ENCODE data around the gene PLD4.
"Not testable (repeated sequence)": the region's sequence is repeated elsewhere in the genome, so short reads cannot be mapped to it uniquely, and the experiment has no call there.

The PLD4 gene, protein sequence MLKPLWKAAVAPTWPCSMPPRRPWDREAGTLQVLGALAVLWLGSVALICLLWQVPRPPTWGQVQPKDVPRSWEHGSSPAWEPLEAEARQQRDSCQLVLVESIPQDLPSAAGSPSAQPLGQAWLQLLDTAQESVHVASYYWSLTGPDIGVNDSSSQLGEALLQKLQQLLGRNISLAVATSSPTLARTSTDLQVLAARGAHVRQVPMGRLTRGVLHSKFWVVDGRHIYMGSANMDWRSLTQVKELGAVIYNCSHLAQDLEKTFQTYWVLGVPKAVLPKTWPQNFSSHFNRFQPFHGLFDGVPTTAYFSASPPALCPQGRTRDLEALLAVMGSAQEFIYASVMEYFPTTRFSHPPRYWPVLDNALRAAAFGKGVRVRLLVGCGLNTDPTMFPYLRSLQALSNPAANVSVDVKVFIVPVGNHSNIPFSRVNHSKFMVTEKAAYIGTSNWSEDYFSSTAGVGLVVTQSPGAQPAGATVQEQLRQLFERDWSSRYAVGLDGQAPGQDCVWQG

DNA sequence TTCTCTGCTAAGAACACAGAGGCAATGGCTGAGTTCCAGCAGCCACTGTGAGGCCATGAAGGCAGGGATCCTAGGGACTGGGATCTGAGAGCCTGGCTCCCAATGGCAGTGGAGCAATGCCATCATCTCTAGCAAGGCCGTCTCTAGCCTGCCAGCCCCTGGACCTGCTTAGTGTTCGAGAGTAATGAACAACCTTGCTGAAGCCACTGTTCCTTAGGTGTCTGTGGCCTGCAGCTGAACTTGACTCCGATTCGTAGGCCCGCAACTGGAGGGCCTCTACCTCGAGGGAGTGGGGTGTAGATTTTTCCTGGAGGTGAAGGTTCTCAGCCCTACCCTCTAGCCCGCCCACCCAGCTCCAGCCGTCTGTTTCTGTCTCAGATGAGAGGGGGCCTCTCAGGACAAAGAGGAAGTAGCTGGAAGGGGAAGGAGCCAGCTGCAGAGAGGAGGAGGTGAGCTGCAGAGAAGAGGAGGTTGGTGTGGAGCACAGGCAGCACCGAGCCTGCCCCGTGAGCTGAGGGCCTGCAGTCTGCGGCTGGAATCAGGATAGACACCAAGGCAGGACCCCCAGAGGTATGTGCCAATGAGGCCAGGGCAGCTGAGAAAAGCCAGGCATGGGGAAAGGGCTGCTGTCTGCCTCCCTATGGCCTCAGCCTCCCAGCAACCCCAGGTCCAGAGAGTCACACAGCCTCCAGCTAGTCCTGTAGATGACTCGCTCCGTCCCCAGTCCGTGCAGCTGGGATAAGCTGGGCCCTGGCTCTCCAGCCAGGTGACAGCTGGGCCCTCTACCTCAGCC, at the start of gene PLD4:
PLD4 (plus strand) TSS at position 459 of the 793 bp plus-strand sequence. CDS start 2,262 bp downstream, outside the sequence.
- Histone ChIP-seq H3K27ac (peak within 1 kb of the TSS in 3 of 21 experiments; percentile 37 to 57 (median 39)), H3K4me3 (peak within 1 kb of the TSS in 1 of 7 experiments; percentile 8)

DNA sequence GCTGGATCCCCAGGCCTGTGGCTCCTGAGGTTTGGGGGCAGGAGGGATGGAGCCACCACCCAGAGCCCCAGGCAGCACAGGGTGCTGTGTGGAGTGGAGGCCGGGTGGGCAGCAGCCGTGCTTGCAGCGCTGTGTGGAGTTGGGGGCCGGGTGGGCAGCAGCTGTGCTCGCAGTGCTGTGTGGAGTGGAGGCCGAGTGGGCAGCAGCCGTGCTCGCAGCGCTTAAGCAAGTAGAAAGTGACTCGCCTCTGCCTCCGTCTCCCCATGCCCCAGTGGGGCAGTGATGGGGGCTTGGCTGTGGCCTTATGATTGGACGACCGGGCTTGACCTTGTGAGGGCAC, 49.3 kb upstream of the PLD4 start:
- no peak overlapping the region for H3K4me3 ChIP-seq
- peak overlapping the region in 5 of 21 experiments; percentile 25 to 65 (median 47) for H3K27ac ChIP-seq

DNA sequence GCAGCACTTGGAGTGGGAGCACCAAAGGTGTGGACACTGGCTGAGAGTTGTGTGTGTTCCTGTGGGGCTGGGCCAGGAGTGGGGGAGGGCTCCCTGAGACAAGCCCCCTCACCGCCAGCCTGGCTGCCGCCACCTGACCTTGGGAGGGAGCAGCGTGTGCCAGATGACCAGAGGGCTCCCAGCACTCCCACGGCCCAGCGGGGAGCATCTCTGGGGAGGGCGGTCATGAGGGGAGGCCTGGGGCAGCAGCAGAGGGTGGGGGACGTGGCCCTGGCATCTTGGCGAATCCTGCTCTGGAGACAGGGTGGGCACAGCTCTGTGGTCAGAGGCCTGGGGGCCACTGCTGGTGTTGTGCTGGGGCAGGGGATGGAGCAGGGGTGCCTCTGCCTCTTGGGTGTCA, 48.9 kb upstream of the PLD4 start:
- H3K27ac ChIP-seq: no peak overlapping the region

DNA sequence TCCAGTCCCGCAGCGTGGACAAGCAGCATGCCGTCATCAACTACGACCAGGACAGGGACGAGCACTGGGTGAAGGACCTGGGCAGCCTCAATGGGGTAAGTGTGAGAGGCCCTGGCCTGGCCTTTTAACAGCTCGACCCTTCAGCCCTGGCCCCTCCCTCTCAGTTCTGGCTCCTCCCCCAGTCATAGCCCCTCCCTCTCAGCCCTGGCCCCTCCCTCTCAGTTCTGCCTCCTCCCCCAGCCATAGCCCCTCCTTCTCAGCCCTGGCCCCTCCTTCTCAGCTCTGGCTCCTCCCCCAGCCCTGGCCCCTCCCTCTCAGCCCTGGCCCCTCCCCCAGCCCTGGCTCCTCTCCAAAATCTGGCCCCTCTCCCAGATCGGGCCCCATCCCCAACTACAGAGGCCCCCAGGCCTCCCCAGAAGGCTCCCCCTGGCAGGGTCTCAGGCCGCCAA, 48.4 kb upstream of the PLD4 start:
- Histone ChIP-seq H3K27ac (no peak overlapping the region), H3K4me3 (no peak overlapping the region)

More for the DNA sequence above, 48.9 kb upstream of the PLD4 start:
- H3K4me3 ChIP-seq: no peak overlapping the region

DNA sequence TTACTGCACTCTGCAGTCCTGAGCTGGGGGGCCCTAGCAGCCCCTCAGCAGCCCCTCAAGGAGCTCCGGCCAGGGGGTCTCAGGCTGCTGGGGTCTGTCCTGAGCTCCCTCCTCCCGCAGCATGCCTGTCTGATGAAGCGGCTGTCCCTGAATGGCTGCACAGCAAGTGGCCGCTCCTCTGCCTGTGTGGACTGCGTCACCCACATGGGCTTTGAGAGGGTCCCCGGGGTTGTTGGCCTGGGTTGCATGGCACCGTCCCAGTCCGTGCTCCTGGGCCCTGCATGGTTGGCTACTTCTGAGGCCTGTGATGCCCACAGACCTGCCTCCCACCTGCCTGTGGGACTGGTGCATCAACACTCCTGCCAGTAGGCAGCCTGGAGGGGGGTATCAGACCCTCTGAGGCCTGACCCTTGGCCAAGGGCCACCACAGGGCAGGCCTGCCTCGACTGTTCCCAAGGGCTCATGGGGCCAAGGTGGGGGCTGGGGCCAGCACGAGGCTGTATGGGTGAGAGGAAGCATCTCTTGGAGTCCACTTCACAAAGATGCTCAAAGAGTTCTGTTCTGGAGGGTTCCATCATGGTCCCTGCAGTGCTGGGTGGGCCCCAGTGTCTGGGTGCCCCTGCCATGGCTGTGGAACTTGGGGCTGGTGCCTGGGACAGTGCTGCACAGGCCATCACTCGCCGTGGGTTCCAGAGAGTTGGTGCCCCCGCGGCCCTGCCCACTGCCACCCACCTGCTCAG, 47.4 kb upstream of the PLD4 start:
- no peak overlapping the region for H3K27ac ChIP-seq

DNA sequence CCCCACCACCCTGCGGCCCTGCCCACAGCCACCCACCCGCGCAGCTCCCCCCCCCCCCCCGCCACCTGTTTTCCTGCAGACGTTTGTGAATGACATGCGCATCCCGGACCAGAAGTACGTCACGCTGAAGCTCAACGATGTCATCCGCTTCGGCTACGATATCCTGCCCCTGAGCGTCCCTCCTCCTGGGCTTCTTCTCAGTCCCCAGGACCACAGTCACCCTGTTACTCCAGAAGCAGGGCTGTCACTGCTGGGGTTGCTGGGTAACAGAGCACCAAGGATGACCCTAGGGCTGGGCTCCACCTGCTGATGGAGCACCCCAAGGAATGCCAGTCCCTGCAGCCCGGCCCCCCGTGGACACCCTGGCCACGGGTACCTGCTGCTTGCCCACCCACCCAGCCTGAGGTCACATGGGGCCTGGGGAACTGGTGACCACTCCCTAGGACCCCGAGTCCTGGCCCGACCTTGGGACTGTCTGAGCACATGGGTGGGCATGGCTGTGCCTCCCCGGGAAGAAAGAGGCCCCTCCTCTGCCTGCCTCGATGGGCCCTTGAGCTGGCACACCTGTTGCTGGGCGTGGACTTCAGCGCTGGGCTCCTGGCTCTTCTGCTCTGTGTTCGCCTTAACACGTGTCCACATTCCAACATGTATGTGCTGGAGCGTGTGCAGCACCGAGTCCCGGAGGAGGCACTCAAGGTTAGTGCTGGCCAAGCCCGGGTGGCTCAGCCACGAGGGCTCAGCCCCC, 46.7 kb upstream of the PLD4 start:
- H3K27ac ChIP-seq: no peak overlapping the region
- no peak overlapping the region for H3K4me3 ChIP-seq

More for the DNA sequence above, 47.4 kb upstream of the PLD4 start:
- H3K4me3 ChIP-seq: no peak overlapping the region

DNA sequence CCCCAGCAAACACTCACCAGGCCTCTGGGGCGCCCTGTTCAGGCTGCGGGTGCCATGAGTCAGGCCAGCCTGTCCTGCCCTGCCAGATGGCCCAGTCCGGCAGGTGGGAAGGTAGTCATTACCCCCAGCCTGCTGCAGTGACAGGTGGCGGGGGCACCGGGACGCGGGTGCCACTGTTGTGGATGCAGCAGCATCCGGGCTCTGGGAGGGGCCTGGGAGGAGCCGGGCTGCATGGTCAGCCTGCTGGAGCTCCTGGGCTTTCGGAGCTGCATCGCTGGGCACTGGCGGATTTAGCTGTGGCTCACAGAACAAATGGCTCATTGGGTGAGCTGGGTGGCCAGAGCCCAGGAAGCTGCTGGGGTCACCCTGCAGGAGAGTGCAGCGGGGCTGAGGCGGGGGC, 46.1 kb upstream of the PLD4 start:
- H3K4me3 ChIP-seq: no peak overlapping the region
- no peak overlapping the region for H3K27ac ChIP-seq

DNA sequence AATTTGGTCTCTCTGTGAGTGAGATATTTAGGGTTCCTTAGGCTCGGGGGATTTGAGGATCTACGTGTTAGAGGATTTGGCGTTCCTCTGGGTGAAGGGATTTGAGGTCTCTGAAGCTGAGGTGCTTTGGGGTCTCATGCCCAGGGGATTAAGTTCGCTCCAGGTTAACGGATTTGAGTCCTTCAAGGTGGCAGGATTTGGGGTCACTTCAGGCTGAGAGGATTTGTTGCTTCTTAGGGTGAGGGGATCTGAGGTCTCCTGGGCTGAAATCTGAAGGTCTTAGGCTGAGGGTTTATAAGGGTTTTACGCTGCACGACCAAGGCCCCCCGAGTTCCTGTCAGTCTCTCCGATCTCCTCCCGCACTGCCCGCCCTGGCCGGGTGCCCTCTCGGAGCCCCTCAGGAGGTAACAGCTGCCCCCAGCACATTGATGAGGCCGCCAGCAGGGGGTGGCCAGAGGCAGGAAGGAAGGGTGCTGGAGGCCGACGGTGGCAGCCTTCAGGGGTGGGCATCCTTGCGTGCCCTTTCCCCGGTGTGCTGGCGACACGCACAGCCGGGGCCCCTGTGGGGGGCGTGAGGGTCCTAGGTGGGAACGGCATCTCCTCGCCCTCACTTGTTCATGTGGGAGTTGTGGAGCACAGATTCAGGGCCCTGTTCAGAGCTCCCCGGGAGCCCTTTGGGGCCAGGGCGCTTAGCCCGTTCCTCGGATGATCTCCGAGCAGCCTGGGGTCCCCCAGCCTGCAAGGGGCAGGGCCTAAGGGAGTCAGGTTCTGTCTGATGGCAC, 45.3 kb upstream of the PLD4 start:
- Histone ChIP-seq H3K4me3 (no peak overlapping the region), H3K27ac (no peak overlapping the region)

DNA sequence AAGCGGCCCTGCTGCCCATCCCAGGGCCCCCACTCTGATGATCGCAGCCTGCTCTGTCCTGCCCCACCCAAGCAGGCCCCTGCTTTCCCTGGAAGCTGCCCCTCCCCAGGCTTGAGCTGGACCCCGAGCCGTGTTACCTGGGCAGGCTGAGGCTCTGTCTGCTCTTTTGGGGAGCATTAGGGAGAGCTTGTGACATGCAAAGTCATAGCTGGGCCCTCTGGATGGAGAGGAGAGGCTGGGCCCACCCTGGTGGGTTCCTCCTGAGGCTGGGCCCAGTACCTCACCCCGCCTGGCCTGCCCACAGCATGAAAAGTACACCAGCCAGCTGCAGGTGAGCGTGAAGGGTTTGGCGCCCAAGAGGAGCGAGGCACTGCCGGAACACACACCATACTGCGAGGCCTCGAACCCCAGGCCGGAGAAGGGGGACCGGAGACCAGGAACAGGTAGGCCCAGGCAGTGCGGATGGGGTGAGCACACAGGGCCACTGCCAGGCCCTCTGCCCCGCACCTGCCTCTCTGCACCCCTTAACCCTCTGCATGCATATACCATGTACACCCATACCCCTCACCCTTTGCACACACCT, 44.6 kb upstream of the PLD4 start:
- H3K27ac ChIP-seq: no peak overlapping the region

DNA sequence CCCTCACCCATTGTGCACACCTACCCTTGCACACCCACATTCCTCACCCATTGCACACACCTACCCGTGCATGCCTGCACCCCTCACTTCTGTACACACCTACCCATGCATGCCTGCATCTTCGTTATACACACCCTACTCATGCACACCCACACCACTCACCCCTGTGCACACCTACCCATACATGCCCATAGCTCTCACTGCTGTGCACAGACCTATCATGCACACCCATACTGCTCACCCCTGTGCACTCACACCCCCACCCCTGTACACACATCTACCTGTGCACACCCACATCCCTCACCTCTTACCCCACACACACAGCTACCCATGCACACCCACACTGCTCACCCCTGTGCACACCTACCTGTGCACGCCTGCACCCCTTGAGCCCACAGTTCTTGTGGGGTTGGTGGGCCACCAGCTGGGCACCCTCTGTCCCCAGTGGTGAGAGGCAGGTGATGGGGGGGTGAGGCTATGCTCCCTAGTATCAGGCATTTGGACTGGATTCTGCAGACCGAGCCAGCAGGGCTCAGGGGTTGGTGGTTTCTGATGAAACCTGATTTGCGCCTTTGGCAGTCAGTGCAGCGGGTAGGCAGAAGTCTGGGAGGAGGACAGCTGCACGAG, 44.0 kb upstream of the PLD4 start:
- Histone ChIP-seq H3K4me3 (no peak overlapping the region), H3K27ac (no peak overlapping the region)

More for the DNA sequence above, 44.6 kb upstream of the PLD4 start:
- no peak overlapping the region for H3K4me3 ChIP-seq

DNA sequence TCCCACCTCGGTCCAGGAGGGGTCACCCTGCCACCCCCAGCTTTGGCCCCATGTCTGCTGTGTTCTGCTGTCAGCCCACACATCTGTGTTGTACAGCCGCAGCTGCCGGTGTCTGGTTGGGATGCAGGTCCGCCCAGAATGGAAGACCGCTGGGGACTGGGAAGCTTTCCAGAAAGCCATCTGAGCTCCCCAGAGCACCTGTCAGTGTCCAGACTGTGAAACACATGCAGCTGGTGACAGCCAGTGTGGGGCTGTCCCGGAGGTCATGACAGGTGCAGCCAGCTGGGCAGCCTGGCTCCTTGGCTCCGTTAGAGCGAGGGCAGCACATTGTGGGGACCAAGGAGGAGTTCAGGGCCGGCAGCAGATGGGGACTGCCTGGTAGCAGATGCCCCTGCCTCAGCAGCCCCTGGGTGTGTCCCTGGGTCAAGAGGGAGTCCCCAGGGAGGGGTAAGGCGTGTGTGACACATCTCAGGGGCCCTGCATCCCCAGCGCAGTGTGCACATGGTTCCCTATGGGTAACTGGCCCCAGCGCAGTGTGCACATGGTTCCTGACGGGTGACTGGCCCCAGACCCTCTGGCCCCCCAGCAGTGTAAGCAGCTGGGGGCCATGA, 43.2 kb upstream of the PLD4 start:
- no peak overlapping the region for H3K4me3 ChIP-seq
- H3K27ac ChIP-seq: peak overlapping the region in 1 of 21 experiments; percentile 22

DNA sequence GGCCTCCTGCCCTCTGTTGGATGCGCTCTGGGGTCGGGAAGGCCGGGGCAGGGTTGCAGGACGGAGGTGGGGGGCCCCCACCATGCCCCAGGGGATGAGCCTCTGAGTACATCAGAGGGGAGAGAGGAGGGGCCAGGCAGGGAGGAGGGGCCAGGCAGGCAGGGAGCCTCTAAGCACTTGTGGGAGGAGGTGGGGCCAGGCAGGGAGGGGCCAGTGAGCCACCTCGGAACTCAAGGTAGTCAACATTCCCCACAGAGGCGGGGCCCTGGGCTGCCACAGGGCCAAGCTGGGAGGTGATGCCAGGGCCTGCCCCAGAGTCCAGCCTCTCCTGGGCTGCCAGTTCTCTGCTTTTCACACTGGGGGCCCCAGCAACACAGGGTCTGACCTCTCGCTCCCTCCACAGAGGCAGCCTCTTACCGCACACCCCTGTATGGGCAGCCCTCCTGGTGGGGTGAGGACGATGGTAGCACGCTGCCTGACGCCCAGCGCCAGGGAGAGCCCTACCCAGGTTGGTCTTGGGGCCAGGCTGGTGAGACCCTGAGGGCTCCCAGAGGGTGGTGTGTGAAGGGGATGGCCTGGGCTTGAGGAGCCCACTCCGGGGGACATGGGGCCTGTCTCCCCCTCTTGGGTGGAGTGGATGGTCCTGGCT, 42.2 kb upstream of the PLD4 start:
- H3K4me3 ChIP-seq: no peak overlapping the region
- H3K27ac ChIP-seq: peak overlapping the region in 4 of 21 experiments; percentile 10 to 51 (median 40)

DNA sequence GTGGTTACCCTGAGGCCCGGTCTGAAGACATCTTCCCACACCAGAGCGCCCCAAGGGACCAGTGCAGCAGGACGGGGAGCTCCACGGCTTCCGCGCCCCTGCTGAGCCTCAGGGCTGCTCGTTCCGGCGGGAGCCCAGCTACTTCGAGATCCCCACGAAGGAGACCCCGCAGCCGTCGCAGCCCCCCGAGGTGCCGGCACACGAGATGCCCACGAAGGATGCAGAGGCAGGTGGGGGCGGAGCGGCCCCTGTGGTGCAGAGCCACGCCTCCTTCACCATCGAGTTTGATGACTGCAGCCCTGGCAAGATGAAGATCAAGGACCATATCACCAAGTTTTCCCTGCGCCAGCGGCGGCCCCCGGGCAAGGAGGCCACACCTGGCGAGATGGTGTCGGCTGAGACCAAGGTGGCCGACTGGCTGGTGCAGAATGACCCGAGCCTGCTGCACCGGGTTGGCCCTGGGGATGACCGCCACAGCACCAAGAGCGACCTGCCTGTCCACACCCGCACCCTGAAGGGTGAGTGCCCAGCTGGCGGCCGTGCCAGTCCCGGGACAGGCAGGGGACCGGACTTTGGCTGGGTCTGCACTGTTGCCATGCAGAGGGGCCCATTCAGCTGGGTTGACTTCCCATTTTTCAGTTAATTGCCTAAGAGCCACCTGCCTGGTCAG, 41.6 kb upstream of the PLD4 start:
- Histone ChIP-seq H3K4me3 (no peak overlapping the region), H3K27ac (peak overlapping the region in 3 of 21 experiments; percentile 29 to 51 (median 51))

DNA sequence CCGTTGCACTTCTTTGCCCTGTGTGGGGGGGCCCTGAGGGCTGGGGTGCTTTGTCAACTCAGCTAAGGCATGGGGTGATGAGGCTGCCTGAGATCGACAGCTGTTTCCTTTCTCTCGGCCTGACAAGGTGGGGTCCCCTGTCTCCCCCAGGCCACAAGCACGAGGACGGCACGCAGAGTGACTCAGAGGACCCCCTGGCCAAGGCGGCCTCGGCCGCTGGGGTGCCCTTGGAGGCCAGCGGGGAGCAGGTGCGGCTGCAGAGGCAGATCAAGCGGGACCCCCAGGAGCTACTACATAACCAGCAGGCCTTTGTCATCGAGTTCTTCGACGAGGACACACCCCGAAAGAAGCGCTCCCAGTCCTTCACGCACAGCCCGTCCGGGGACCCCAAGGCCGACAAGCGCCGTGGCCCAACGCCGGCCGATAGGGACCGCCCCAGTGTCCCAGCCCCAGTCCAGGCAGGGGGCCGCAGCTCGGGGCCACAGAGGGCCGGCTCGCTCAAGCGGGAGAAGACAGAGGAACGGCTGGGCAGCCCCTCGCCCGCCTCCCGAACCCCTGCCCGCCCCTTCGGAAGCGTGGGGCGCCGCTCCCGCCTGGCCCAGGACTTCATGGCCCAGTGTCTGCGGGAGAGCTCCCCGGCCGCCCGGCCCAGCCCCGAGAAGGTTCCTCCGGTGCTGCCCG, 40.9 kb upstream of the PLD4 start:
- H3K4me3 ChIP-seq: no peak overlapping the region
- H3K27ac ChIP-seq: no peak overlapping the region

DNA sequence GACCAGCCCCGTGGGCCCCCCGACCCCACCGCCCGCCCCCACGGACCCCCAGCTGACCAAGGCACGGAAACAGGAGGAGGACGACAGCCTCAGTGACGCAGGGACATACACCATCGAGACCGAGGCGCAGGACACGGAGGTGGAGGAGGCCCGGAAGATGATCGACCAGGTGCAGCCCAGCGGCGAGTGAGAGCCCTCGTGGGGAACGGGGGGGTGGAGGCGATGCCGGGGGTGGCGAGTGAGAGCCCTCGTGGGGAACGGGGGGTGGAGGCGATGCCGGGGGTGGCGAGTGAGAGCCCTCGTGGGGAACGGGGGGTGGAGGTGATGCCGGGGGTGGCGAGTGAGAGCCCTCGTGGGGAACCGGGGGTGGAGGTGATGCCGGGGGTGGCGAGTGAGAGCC, 40.3 kb upstream of the PLD4 start:
- not testable (repeated sequence) for H3K4me3 ChIP-seq, H3K27ac ChIP-seq

Measured in skin epidermis (tissue), 12 donors.